K562 (cell line): Measurements from ENCODE around the gene TBRG4. TPM values are rescaled to one million over a fixed set of nuclear protein-coding genes. Genes with fewer than 3 reads are reported as not detected.

ENCODE experiments used
- ATAC-seq: fragments of 200-7000 bp; cut with Tn5 transposase; 3 replicates; pipeline ENCODE4 v1.9.1; 2020; ENCODE audit warnings: moderate library complexity
- BruUV-seq: library from RNA; stranded (reverse); fragments of 400-500 nt; replicated peaks from 2 replicates; lab custom pipeline; 2021; lab: Mats Ljungman, UMichigan
- CTCF ChIA-PET: fragments of 300-600 bp; formaldehyde crosslinking; extraction: SDS; loops from one replicate; lab custom pipeline; 2021; ENCODE audit warnings: low intra/inter-chr PET ratio; lab: Yijun Ruan, JAX
- POLR2A ChIA-PET: fragments of 300-600, 350-650 bp; sonication (Branson Sonifier 250); formaldehyde crosslinking; extraction: SDS; loops from one replicate; lab custom pipeline; 2021; ENCODE audit warnings: antibody characterized with exemption, inconsistent platforms; lab: Yijun Ruan, JAX
- DNase-seq, 4 experiments: peaks; one replicate each; pipeline versions ENCODE4 v3.0.0 to v3.0.0-alpha.2; 2011 to 2018; ENCODE audit warnings: low spot score in 3 of 4, mixed read lengths in 3 of 4; ENCODE audit errors: extremely low read depth in 1 of 4
- FAIRE-seq: peaks from 2 replicates; lab custom pipeline; 2011; peaks lifted over from hg19 to GRCh38; lab: Jason Lieb, UNC
- H2AFZ ChIP-seq: 2 replicates; pipeline ENCODE4 v1.6.0; 2011; ENCODE audit warnings: low read depth, low read length, control low read depth, inconsistent platforms
- H3K27ac ChIP-seq: fragments of 200-600 bp; 3 replicates; pipeline ENCODE4 v1.8.0; 2011; ENCODE audit warnings: low read depth, mild to moderate bottlenecking, control low read depth, inconsistent platforms, low read length, moderate library complexity, mixed read lengths; ENCODE audit errors: extremely low read depth
- H3K27me3 ChIP-seq, 2 experiments: fragments of 300-600 bp in 1 of 2; 2 replicates in 1 of 2; 3 replicates in 1 of 2; pipeline versions ENCODE4 v1.6.0 to v1.8.0; 2011; ENCODE audit warnings: inconsistent platforms in 2 of 2, low read length in 2 of 2, mild to moderate bottlenecking in 1 of 2, mixed read lengths in 1 of 2, moderate library complexity in 1 of 2; ENCODE audit not compliant: control insufficient read depth in 2 of 2, insufficient read depth in 2 of 2
- H3K36me3 ChIP-seq: fragments of 300-600 bp; 3 replicates; pipeline ENCODE4 v1.8.0; 2011; ENCODE audit warnings: mild to moderate bottlenecking, low read length, inconsistent platforms; ENCODE audit not compliant: control insufficient read depth, insufficient read depth
- H3K4me1 ChIP-seq, 2 experiments: fragments of 200-600 bp in 1 of 2; replicated peaks in 1 of 2; 2 replicates in 1 of 2; 3 replicates in 1 of 2; pipeline versions ENCODE4 v1.5.1 to v1.8.0; 2011; ENCODE audit warnings: inconsistent platforms in 2 of 2, low read length in 2 of 2, mild to moderate bottlenecking in 1 of 2, mixed read lengths in 1 of 2, moderate library complexity in 1 of 2; ENCODE audit not compliant: control insufficient read depth in 2 of 2, insufficient read depth in 2 of 2
- H3K4me2 ChIP-seq: 2 replicates; pipeline ENCODE4 v1.6.1; 2011; ENCODE audit warnings: low read length, control low read depth, inconsistent platforms, mixed read lengths; ENCODE audit not compliant: insufficient read depth
- H3K4me3 ChIP-seq: fragments of 200-600 bp; sonication (generic), shearing (Covaris generic); 2 replicates; pipeline ENCODE4 v1.5.1; 2016; ENCODE audit warnings: control low read depth, inconsistent platforms
- H3K79me2 ChIP-seq: fragments of 200-600 bp; 3 replicates; pipeline ENCODE4 v1.8.0; 2011; ENCODE audit warnings: low read length, inconsistent platforms; ENCODE audit not compliant: control insufficient read depth, insufficient read depth
- H3K9ac ChIP-seq, 2 experiments: 2 replicates each; pipeline versions ENCODE4 v1.6.0 to v1.6.1; 2011; ENCODE audit warnings: low read depth in 2 of 2, low read length in 2 of 2, control low read depth in 1 of 2, inconsistent platforms in 1 of 2, mild to moderate bottlenecking in 1 of 2, mixed read lengths in 1 of 2; ENCODE audit not compliant: insufficient read depth in 1 of 2
- H3K9me1 ChIP-seq: one replicate; pipeline ENCODE4 v1.6.0; 2011; ENCODE audit warnings: inconsistent platforms, mild to moderate bottlenecking, low read length, moderate library complexity; ENCODE audit not compliant: control insufficient read depth, insufficient read depth
- H3K9me3 ChIP-seq: replicated peaks from 2 replicates; pipeline ENCODE4 v1.5.1; 2011; ENCODE audit warnings: low read depth, low read length, inconsistent platforms; ENCODE audit not compliant: control insufficient read depth, insufficient read depth
- H4K20me1 ChIP-seq: replicated peaks from 2 replicates; pipeline ENCODE4 v1.6.1; 2011; ENCODE audit warnings: low read length, inconsistent platforms, mixed read lengths; ENCODE audit not compliant: control insufficient read depth, insufficient read depth
- ARNT ChIP-seq, 2 experiments: fragments of 450-650 bp; IDR thresholded peaks; 2 replicates each; pipeline ENCODE4 v1.6.1; 2016; ENCODE audit warnings: mild to moderate bottlenecking in 1 of 2
- CTBP1 ChIP-seq: fragments of 450-650 bp; IDR thresholded peaks from 2 replicates; pipeline ENCODE4 v1.6.1; 2016; ENCODE audit warnings: borderline replicate concordance
- CTCF ChIP-seq, 3 experiments: IDR thresholded peaks in 2 of 3; conservative IDR thresholded peaks in 1 of 3; 2 replicates each; pipeline ENCODE4 v1.5.1; 2011 to 2012; ENCODE audit warnings: low read length in 3 of 3, mild to moderate bottlenecking in 3 of 3, control low read depth in 2 of 3, improper control_type of control experiment in 1 of 3, inconsistent platforms in 1 of 3, low read depth in 1 of 3, mixed read lengths in 1 of 3, moderate library complexity in 1 of 3; ENCODE audit not compliant: insufficient read depth in 2 of 3
- HES1 ChIP-seq: fragments of 450-650 bp; IDR thresholded peaks from 2 replicates; pipeline ENCODE4 v1.6.1; 2016; ENCODE audit warnings: low read depth, mild to moderate bottlenecking, moderate library complexity
- NCOR1 ChIP-seq: fragments of 450-650 bp; IDR thresholded peaks from 2 replicates; pipeline ENCODE4 v1.6.1; 2016; ENCODE audit warnings: mild to moderate bottlenecking, moderate library complexity
- PYGO2 ChIP-seq: fragments of 450-650 bp; IDR thresholded peaks from 2 replicates; pipeline ENCODE4 v1.6.1; 2016; ENCODE audit warnings: mild to moderate bottlenecking, missing genetic modification characterization, moderate library complexity, missing compliant biosample characterization
- ZBTB7A ChIP-seq: IDR thresholded peaks from 2 replicates; pipeline ENCODE4 v1.6.1; 2011; ENCODE audit warnings: low read depth, mild to moderate bottlenecking, low read length, moderate library complexity, borderline replicate concordance; ENCODE audit not compliant: control insufficient read depth
- ZNF398 ChIP-seq: fragments of 250-450 bp; sonication (Bioruptor Pico); IDR thresholded peaks from 2 replicates; pipeline ENCODE4 v1.8.0; 2021; ENCODE audit warnings: moderate library complexity, mild to moderate bottlenecking, inconsistent platforms
- ZNF57 ChIP-seq: fragments of 450-650 bp; formaldehyde crosslinking; IDR thresholded peaks from 2 replicates; pipeline ENCODE4 v1.4.0; 2020; ENCODE audit warnings: mild to moderate bottlenecking, moderate library complexity
- WGBS: fragments of 100-300 bp; shearing (Covaris generic); methylation state at CpG from one replicate; pipeline ENCODE4 v1.1.6; 2016; ENCODE audit warnings: low coverage, mixed read lengths; ENCODE audit not compliant: insufficient coverage; ENCODE audit errors: missing lambda C conversion rate; 5-methylcytosine and 5-hydroxymethylcytosine counted together
- in situ Hi-C: fragments of 300-500 bp; cut with MboI; formaldehyde crosslinking; loops from 4 replicates; pipeline ENCODE4 v1.15.0; 2018; ENCODE audit warnings: inconsistent platforms, mixed read lengths
- intact Hi-C: fragments of 100-400 bp; cut with micrococcal nuclease; formaldehyde crosslinking; loops from 2 replicates; pipeline ENCODE4 v1.14.2; 2022
- polyA plus RNA-seq, 8 experiments: library from polyadenylated mRNA; depleted of rRNA in 4 of 8; stranded (reverse) in 5 of 8; unstranded in 3 of 8; fragments of >200 nt; fragmentation: Nextera tagmentation in 2 of 8; fragmentation: Illumina TruSeq in 1 of 8; extraction: Ambion mirVana in 2 of 8; extraction: Trizol in 1 of 8; gene quantifications; 2 replicates each; pipeline versions ENCODE4 v1.2.1 to v1.2.3, GENCODE V29; 2011 to 2014; ENCODE audit warnings: inconsistent platforms in 1 of 8, missing spikeins in 1 of 8
- total RNA-seq, 7 experiments: library from RNA; depleted of rRNA in 6 of 7; stranded (reverse); fragments of >200 nt in 6 of 7; fragmentation: Illumina TruSeq in 2 of 7; extraction: Trizol in 2 of 7; gene quantifications; 2 replicates each; pipeline versions ENCODE4 v1.2.1 to v1.2.3, GENCODE V29; 2011 to 2021; ENCODE audit warnings: low replicate concordance in 1 of 7

TBRG4 gene
- total and polyA plus RNA-seq, 9 of the 15 experiments (the other 6 are each of a cell fraction or from before 2014, with no cell fraction given): 11.2 to 322 (median 216) TPM

GRCh38 chr7:45080958-45081669, 30.4 kb downstream of the TBRG4 start:
- no peak overlapping the region for H2AFZ ChIP-seq
- no TSS peak for BruUV-seq
- H3K4me3 ChIP-seq: no peak overlapping the region
- H3K9me3 ChIP-seq: no peaks in the 10 kb centered on the region
- intact Hi-C loops (no loop called here), in situ Hi-C loops (no loop called here)
- peaks cover 10% of the 10 kb centered on the region; the same call in 1 of the 3 replicates for H3K36me3 ChIP-seq
- no peak overlapping the region for H3K9ac ChIP-seq
- CTCF ChIA-PET: interaction anchor here (0.6 kb wide), 1 partner anchor 773 kb away, joined by 5 read pairs; no protein-coding TSS in a partner anchor
- no peak for DNase-seq
- H4K20me1 ChIP-seq: peaks cover 4% of the 10 kb centered on the region; the same call in 1 of the 2 replicates
- WGBS: 29% methylated on average over 12 of the region's 14 CpGs
- H3K4me1 ChIP-seq: peaks cover 0 to 38% of the 10 kb centered on the region in 2 experiments; a peak in 2 of 5 replicates
- no peaks in the 10 kb centered on the region for H3K27me3 ChIP-seq
- POLR2A ChIA-PET: interaction anchor here (0.7 to 0.9 kb wide), 2 partner anchors 8 to 224 kb away, joined by 3 read pairs; no protein-coding TSS in a partner anchor
- no peak overlapping the region for H3K4me2 ChIP-seq
- peak; percentile 32; the same call in 2 of the 3 replicates for ATAC-seq
- FAIRE-seq: no peak
- H3K27ac ChIP-seq: no peak overlapping the region
- no peaks in the 10 kb centered on the region for H3K79me2 ChIP-seq
- TF ChIP-seq ZNF57 (CRISPR knock-in tag) (no peak), ZNF398 (CRISPR knock-in tag) (no peak), CTCF (IDR thresholded peaks at IDR 0.05 in 2 of 3, conservative IDR thresholded peaks at IDR 0.05 in 1 of 3; ENCODE audit: insufficient read depth in 2 of 3, low read depth in 1 of 3, low read length in 3 of 3) (peak in 1 of 3 experiments; percentile 26; a peak in 1 of 6 replicates), CTBP1 (no peak), ZBTB7A (no peak), NCOR1 (no peak), PYGO2 (tag) (no peak), HES1 (no peak), ARNT (IDR thresholded peaks at IDR 0.05) (no peak)
- no peaks in the 10 kb centered on the region for H3K9me1 ChIP-seq
